Pancreas (tissue), 10 donors: ENCODE data around the gene BTBD9. TPM values are rescaled to one million over a fixed set of nuclear protein-coding genes. Genes with fewer than 3 reads are reported as not detected.

Experiments
- ATAC-seq, 4 donors: fragments of 200-7000 bp; cut with Tn5 transposase; one replicate each; pipeline versions ENCODE4 v1.8.0 to v1.9.1; 2020; ENCODE audit warnings: mild to moderate bottlenecking in 4 of 4, moderate library complexity in 4 of 4
- DNase-seq, 6 donors: peaks; one replicate each; pipeline ENCODE4 v3.0.0-alpha.2; 2020
- FAIRE-seq: peaks from 2 replicates; lab custom pipeline; 2012; peaks lifted over from hg19 to GRCh38; lab: Jason Lieb, UNC
- H3K27ac ChIP-seq, 4 donors: fragments of 200-600 bp; sonication (generic); 1 replicate in 3 of 4; 2 replicates in 1 of 4; pipeline versions ENCODE4 v1.5.0 to v1.8.0; 2020
- H3K27me3 ChIP-seq, 4 donors: fragments of 200-600 bp; one replicate each; pipeline ENCODE4 v1.8.0; 2021
- H3K36me3 ChIP-seq, 3 donors: fragments of 200-600 bp; sonication (generic) in 1 of 3; one replicate each; pipeline versions ENCODE4 v1.5.0 to v1.8.0; 2020 to 2021
- H3K4me1 ChIP-seq, 3 donors: fragments of 200-600 bp; one replicate each; pipeline ENCODE4 v1.8.0; 2021
- H3K4me3 ChIP-seq, 4 donors: fragments of 200-600 bp; sonication (generic) in 2 of 4; one replicate each; pipeline versions ENCODE4 v1.5.0 to v1.8.0; 2020 to 2021
- H3K9me3 ChIP-seq, 4 donors: fragments of 200-600 bp; one replicate each; pipeline ENCODE4 v1.8.0; 2021
- WGBS, 2 donors: extraction: QIAGEN DNeasy Blood & Tissue Kit; methylation state at CpG; one replicate each; pipeline ENCODE4 v1.1.7; 2013; 5-methylcytosine and 5-hydroxymethylcytosine counted together
- intact Hi-C, 3 donors: fragments of 100-400 bp; cut with DNase I; formaldehyde crosslinking; loops; one replicate each; pipeline versions ENCODE4 v1.11.1 to v1.14.2; 2022
- polyA plus RNA-seq, 2 donors: library from polyadenylated mRNA; stranded (reverse); fragments of 200-250 nt; gene quantifications; one replicate each; pipeline ENCODE4 v1.2.3, GENCODE V29; 2013
- total RNA-seq, 6 donors: library from RNA; stranded (reverse); fragmentation: NEBNext Ultra II Directional in 4 of 6; extraction: Animal tissue kit (Norgen Biotek cat#: 25700) in 4 of 6; gene quantifications; one replicate each; pipeline versions ENCODE4 v1.2.1 to v1.2.4, GENCODE V29; 2021 to 2023
- TF ChIP-seq, protein P1 (sequence below), 4 donors: fragments of 200-600 bp; sonication (generic) in 3 of 4; IDR thresholded peaks; one replicate each; pipeline versions ENCODE4 v1.5.0 to v1.8.0; 2021; ENCODE audit warnings: antibody characterized with exemption in 4 of 4
- donor health status: healthy with polysubstance abuse.
- donor health status: DM: no; HTN: no; CAD: no; lungs with moderate emphysema.
- donor health status: DM: no; HTN: no; CAD: no.
- donor health status: control.
- donor health status: control.
- donor health status: Bipolar disorder and iron deficiency.
- donor health status: DM: yes; HTN: yes; CAD: no.
- donor health status: DM: no; HTN: no; CAD: no.
- donor health status: DM: no; HTN: no; CAD: no.
- donor health status: DM: yes; HTN: yes; CAD: no.

The BTBD9 gene
- total and polyA plus RNA-seq, 8 donors: 2.2 to 11.0 (median 7.1) TPM

DNA sequence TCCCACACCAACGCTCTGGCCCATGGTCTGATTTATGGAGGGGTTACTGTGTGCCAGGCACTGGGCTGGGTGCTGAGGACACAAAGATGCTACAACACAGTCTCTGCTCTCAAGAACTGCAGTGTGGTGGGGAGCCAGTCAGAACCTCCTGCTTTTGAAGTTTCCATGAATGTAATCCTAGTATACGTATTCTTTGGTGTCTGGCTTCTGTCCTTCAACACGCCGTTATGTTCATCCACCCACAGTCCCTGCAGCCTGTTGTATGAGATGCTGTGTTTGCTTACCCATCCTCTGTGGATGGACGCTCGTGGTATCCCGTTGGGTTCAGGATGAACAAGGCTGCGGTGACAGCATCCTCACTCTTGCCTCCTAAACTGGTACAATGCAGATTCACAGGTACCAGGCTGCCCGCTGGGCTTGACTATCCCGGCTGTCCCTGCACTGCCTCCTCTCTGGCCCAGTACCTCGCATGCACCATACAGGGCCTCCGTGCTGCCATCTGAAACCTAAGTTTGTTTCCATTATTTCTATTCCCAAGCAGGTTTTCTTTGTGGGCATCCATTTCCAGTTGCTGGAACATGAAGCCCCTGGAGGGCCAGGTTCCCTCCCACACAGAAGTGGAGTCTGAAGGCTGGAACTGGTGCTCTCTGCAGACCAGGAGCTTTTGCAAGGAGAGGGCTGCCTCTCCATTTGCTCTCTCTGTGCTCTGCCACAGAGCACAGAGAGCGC, 455.7 kb downstream of the BTBD9 start:
- Histone ChIP-seq H3K27me3 (no peaks in the 10 kb centered on the region), H3K36me3 (no peaks in the 10 kb centered on the region), H3K9me3 (no peaks in the 10 kb centered on the region), H3K27ac (no peak overlapping the region), H3K4me1 (no peaks in the 10 kb centered on the region), H3K4me3 (no peak overlapping the region)
- TF ChIP-seq, protein P1, sequence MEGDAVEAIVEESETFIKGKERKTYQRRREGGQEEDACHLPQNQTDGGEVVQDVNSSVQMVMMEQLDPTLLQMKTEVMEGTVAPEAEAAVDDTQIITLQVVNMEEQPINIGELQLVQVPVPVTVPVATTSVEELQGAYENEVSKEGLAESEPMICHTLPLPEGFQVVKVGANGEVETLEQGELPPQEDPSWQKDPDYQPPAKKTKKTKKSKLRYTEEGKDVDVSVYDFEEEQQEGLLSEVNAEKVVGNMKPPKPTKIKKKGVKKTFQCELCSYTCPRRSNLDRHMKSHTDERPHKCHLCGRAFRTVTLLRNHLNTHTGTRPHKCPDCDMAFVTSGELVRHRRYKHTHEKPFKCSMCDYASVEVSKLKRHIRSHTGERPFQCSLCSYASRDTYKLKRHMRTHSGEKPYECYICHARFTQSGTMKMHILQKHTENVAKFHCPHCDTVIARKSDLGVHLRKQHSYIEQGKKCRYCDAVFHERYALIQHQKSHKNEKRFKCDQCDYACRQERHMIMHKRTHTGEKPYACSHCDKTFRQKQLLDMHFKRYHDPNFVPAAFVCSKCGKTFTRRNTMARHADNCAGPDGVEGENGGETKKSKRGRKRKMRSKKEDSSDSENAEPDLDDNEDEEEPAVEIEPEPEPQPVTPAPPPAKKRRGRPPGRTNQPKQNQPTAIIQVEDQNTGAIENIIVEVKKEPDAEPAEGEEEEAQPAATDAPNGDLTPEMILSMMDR (IDR thresholded peaks at IDR 0.05): no peak
- no peak for FAIRE-seq
- 85 to 92% methylated on average over 13 of the region's 13 CpGs for WGBS, 2 donors
- no peak for ATAC-seq
- intact Hi-C loops: no loop called here
- DNase-seq: no peak

GRCh38 chr6:38182426-38182825, 457.3 kb downstream of the BTBD9 start:
- no peaks in the 10 kb centered on the region for H3K36me3 ChIP-seq
- H3K9me3 ChIP-seq: no peaks in the 10 kb centered on the region
- H3K27ac ChIP-seq: no peak overlapping the region
- ATAC-seq: no peak
- peaks cover 0 to 5% (median 0%) of the 10 kb centered on the region in 3 donors for H3K4me1 ChIP-seq
- TF ChIP-seq, protein P1 (IDR thresholded peaks at IDR 0.05): no peak
- intact Hi-C loops: no loop called here
- H3K27me3 ChIP-seq: no peaks in the 10 kb centered on the region
- 94% methylated on average over 6 of the region's 6 CpGs for WGBS, 2 donors
- H3K4me3 ChIP-seq: no peak overlapping the region
- no peak for FAIRE-seq
- DNase-seq: no peak

DNA sequence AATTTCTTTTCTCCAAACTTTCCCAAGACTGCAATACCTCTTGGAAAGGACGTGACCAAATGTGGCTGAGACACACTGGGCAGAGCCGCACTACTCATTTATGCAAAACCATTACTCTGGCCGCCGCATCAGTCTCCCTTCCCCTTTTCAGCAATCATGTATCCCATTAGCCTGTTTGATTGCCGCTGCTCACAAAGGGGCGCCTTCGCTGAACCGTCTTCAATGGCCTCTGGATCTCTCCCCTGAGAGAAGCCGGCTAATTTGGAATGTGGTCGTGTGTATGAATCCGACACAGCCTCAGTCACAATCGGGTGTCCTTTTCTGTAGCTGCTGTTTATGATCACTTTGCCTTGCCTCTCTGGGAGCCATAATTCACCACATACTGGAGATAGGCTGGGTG, 459.1 kb downstream of the BTBD9 start:
- H3K4me3 ChIP-seq: no peak overlapping the region
- WGBS, 2 donors: 89 to 91% methylated on average over 12 of the region's 12 CpGs
- no peak overlapping the region for H3K27ac ChIP-seq
- DNase-seq (peak in 1 of 6 donors; percentile 21), FAIRE-seq (no peak), ATAC-seq (no peak)
- no peaks in the 10 kb centered on the region for H3K27me3 ChIP-seq
- TF ChIP-seq, protein P1 (IDR thresholded peaks at IDR 0.05): no peak
- no peaks in the 10 kb centered on the region for H3K9me3 ChIP-seq
- intact Hi-C loops: no loop called here
- H3K4me1 ChIP-seq: peaks cover 0 to 11% (median 0%) of the 10 kb centered on the region in 3 donors
- H3K36me3 ChIP-seq: no peaks in the 10 kb centered on the region

DNA sequence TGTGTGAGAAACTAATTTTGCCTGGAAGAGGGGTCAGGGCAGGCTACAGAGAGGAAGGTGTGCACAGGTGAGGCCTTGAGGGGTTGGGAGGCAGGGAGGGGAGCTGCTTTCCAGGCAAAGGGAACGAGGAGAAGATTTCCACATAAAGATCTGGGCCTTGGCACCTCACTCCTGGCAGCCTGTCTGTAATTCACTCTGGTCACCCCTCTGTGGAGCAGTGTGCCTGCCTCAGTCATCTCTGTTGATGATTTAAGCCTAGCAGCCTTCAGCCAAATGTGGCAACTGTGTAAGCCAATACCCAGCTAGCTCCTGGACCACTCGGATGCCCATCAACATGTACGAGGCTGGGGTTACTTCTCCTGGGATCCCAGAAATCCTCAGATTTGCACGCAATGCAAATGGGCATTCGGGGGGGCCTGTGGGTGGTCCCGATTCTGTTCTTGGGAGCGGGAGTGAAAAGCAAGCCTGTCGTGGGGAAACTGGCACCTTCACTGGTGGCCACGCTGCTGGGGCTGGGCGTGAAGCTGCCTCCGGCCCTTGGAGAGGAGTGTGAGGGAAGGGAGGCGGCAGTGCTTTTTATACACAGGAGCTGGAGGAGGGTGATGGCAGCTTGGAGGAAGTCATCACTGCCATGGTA, 459.8 kb downstream of the BTBD9 start:
- ATAC-seq (no peak), DNase-seq (peak in 1 of 6 donors; percentile 28), FAIRE-seq (no peak)
- Histone ChIP-seq H3K4me1 (peaks cover 0 to 11% (median 0%) of the 10 kb centered on the region in 3 donors), H3K9me3 (no peaks in the 10 kb centered on the region), H3K4me3 (no peak overlapping the region), H3K27me3 (no peaks in the 10 kb centered on the region), H3K36me3 (no peaks in the 10 kb centered on the region), H3K27ac (no peak overlapping the region)
- intact Hi-C loops: no loop called here
- TF ChIP-seq, protein P1 (IDR thresholded peaks at IDR 0.05): no peak
- 86 to 87% methylated on average over 12 of the region's 12 CpGs for WGBS, 2 donors

GRCh38 chr6:38179300-38179699, 460.4 kb downstream of the BTBD9 start:
- no peaks in the 10 kb centered on the region for H3K9me3 ChIP-seq
- 96% methylated on average over 7 of the region's 7 CpGs for WGBS, 2 donors
- FAIRE-seq (no peak), DNase-seq (peak in 1 of 6 donors; percentile 31), ATAC-seq (no peak)
- intact Hi-C loops: no loop called here
- H3K27me3 ChIP-seq: no peaks in the 10 kb centered on the region
- H3K36me3 ChIP-seq: no peaks in the 10 kb centered on the region
- H3K4me3 ChIP-seq: no peak overlapping the region
- TF ChIP-seq, protein P1 (IDR thresholded peaks at IDR 0.05): no peak
- peaks cover 0 to 11% (median 0%) of the 10 kb centered on the region in 3 donors for H3K4me1 ChIP-seq
- H3K27ac ChIP-seq: no peak overlapping the region
